DND-41 (cell line): ENCODE measurements around the gene VWA3B.

ENCODE experiments used
- CTCF ChIP-seq: IDR thresholded peaks from 2 replicates; pipeline ENCODE4 v1.5.1; 2012; ENCODE audit warnings: borderline replicate concordance, low read length, moderate library complexity, mild to moderate bottlenecking; ENCODE audit not compliant: poor library complexity, severe bottlenecking; ENCODE audit errors: extremely low read depth
- EZH2 ChIP-seq: IDR thresholded peaks from 3 replicates; pipeline ENCODE4 v1.6.1; 2012; ENCODE audit warnings: borderline replicate concordance, low read depth, mild to moderate bottlenecking, moderate library complexity, low read length, inconsistent platforms; ENCODE audit not compliant: severe bottlenecking

DNA sequence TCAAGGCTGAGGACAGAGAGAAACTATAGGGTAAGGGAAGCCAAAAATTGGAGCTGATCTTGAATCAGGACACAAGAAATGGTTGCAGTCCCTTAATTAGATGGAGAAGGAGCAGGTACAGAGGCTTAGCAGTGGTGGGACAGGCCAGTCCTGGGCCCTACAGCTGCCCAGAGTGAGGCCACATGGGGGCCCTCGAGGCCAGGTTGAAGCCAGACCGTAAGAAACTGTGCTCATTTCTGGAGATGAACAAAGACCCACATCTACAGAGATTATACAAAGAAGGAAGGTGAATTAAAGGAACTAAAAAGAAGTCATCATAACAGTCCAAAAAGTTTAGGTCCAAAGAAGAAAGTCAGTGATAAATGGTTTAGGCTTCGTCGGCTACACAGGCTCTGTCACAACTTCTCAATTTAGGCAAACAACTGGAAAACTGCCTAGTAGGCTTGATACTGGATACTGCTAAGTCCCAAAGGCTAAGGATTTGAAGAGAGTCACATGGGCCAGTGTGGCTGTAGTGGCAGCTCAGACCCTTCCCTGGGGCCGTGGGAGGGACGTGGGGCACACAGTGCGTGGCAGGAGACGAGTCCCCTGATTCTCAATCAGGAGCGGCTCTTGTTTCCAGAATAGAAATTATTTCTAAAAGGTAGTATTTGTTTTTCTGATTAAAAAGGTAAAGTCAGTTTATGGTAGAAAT, 208.9 kb downstream of the VWA3B start:
- no peak for TF ChIP-seq CTCF
- TF ChIP-seq EZH2 = no peak
